C4-2B (cell line): ENCODE results near the gene TEX13A.
"Not testable (repeated sequence)": the region's sequence is repeated elsewhere in the genome, so short reads cannot be mapped to it uniquely, and the experiment has no call there.

Source experiments
- H3K27ac ChIP-seq: fragments of 450-650 bp; 2 replicates; pipeline ENCODE4 v1.5.1; 2017
- ZFX ChIP-seq: fragments of 450-650 bp; IDR thresholded peaks from 2 replicates; pipeline ENCODE4 v1.6.1; 2017
- TF ChIP-seq, protein P1 (sequence below): fragments of 450-650 bp; conservative IDR thresholded peaks from 2 replicates; pipeline ENCODE4 v1.5.1; 2017; ENCODE audit warnings: mild to moderate bottlenecking

TEX13A gene

DNA sequence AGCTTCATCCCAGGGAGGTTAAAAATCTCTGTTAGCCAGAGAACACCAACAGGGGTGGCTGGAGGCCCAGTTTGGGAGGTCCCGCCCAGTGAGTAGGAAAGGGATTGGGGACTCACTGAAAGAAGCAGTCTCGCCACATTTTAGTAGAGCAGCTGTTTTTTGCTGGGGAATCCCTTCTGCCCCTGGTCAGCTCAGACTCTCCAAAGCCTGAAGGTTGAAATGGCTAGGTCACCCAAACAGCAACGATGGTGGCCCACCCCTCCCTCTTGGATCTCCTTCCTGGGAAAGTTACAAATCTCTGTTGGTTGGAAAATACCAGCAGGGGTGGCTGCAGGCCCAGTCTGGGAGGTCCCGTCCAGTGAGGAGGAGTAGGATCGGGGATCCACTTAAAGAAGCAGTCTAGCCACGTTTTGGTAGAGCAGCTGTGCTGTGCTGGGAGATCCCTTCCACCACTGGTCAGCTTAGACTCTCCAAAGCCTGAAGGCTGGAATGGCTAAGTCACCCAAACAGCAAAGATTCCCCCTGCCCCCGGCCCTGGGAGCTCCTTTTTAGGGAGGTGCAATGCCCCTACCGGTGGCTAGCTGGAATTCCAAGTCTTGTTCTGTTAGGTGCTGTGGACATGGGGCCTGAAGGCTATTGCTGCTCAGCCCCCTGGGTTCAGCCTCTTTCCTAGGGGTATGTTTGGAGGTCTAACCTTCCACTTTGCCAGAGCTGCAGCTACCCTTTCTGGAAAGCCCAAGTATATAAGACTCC, 40.0 kb upstream of the TEX13A start:
- no peak for TF ChIP-seq ZFX
- TF ChIP-seq, protein P1, sequence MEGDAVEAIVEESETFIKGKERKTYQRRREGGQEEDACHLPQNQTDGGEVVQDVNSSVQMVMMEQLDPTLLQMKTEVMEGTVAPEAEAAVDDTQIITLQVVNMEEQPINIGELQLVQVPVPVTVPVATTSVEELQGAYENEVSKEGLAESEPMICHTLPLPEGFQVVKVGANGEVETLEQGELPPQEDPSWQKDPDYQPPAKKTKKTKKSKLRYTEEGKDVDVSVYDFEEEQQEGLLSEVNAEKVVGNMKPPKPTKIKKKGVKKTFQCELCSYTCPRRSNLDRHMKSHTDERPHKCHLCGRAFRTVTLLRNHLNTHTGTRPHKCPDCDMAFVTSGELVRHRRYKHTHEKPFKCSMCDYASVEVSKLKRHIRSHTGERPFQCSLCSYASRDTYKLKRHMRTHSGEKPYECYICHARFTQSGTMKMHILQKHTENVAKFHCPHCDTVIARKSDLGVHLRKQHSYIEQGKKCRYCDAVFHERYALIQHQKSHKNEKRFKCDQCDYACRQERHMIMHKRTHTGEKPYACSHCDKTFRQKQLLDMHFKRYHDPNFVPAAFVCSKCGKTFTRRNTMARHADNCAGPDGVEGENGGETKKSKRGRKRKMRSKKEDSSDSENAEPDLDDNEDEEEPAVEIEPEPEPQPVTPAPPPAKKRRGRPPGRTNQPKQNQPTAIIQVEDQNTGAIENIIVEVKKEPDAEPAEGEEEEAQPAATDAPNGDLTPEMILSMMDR: peak; percentile 23
- H3K27ac ChIP-seq: no peak overlapping the region

DNA sequence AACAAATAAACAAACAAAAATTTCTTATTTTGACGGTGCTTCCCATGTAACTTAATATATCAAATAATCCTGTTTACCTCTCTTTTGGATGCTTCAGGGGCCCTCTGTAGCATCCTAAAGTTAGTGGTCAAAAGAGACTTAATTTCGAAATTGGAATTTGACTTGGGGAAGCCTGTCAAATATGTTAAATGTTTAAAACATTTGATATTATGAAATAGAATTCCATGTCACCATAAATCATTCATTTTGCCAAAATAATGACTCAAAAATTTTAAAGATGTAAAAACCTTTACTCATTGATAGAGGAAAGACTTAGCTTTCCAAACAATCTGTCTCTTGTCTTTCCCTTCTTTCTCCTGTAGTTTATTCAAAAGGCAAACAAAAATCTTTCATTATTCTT, 20.6 kb upstream of the TEX13A start:
- TF ChIP-seq ZFX: no peak
- TF ChIP-seq, protein P1: no peak
- H3K27ac ChIP-seq: no peak overlapping the region

DNA sequence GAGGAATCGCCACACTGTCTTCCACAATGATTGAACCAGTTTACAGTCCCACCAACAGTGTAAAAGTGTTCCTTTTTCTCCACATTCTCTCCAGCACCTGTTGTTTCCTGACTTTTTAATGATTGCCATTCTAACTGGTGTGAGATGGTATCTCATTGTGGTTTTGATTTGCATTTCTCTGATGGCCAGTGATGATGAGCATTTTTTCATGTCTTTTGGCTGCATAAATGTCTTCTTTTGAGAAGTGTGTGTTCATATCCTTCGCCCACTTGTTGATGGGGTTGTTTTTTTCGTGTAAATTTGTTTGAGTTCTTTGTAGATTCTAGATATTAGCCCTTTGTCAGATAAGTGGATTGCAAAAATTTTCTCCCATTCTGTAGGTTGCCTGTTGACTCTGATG, 16.9 kb upstream of the TEX13A start:
- not testable (repeated sequence) for H3K27ac ChIP-seq

DNA sequence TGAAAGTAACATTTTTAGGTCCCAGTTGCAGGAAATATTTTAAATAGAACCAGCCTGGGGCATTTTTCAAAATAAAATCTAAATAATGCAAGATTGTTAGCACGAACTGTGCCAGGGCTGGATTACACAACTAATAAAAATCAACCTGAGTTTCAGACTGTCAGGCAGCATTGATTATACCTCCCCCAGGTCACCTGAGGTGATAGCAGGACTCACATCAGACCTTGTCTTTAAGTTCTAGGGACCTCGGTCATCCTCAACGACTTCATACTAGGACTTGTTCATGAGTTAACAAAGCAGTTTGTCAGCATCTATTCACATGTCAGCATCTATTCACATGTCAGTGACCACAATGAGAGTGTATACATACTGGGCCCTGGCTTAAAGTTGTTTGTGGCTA, 8.7 kb upstream of the TEX13A start:
- H3K27ac ChIP-seq: no peak overlapping the region
- TF ChIP-seq, protein P1: no peak
- TF ChIP-seq ZFX: no peak

DNA sequence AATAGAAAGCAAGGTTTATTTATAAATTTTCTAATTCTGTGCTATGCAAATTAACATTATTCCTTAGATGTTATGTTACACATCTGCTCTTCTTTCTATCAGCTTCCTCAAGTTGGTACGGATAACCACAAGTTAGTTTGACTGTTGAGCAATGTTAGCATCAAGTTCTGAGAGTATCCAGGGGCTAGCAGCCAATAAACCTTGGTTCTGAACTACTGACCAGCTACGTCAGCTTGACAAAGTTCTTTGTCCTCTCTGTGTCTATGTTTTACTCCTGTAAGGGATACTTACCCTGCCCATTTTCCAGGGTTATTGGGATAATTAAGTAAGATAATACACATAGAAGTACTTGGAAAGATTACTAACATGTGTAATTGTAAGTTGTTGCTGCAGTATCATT, 8.1 kb upstream of the TEX13A start:
- no peak overlapping the region for H3K27ac ChIP-seq
- no peak for TF ChIP-seq ZFX
- TF ChIP-seq, protein P1: no peak

DNA sequence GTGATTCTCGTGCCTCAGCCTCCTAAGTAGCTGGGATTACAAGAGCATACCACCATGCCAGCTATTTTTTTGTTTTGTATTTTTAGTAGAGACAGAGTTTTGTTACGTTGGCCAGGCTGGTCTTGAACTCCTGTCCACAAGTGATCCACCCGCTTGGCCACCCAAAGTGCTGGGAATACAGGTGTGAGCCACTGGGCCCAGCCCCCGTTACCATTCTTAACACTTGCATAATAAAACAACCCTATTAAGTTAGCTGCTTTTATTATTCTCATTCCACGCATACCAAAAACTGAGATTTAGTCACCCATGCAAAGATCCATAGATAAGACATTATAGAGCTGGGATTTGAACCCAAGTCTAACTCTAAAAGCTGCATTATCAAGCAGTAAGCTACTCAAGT, 6.0 kb upstream of the TEX13A start:
- no peak overlapping the region for H3K27ac ChIP-seq
- TF ChIP-seq ZFX: no peak
- TF ChIP-seq, protein P1: no peak

DNA sequence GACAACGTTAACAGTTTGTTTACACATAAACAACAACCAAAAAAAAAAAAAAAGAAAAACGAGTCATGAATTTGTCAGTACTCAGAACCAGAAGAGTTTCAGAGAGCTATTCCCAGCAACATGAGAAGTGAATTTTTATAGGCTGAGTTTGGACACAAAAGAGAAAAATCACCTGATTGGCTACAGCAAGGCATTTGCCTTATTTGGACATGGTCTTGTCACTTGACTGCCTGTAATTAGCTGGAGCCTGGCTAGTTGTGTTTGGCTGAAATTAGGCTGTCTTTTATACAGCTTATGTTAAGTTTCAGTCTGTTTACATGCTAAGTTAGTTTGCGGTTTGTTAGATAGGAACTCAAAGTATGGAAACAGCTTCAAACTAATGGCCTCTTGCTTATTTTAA, 880 bp upstream of the TEX13A start:
- TF ChIP-seq, protein P1: no peak
- TF ChIP-seq ZFX: no peak
- H3K27ac ChIP-seq: no peak overlapping the region
